Endothelial cell of umbilical vein (primary cell): ENCODE results near the gene EDNRB. TPM values are rescaled to one million over a fixed set of nuclear protein-coding genes. Genes with fewer than 3 reads are reported as not detected.

Experiments
- BruUV-seq: library from RNA; stranded (reverse); fragments of 400-500 nt; replicated peaks from 2 replicates; lab custom pipeline; 2021; lab: Mats Ljungman, UMichigan
- CTCF ChIA-PET: fragments of 300-600, 350-600 bp; sonication (Branson Sonifier 250); formaldehyde crosslinking; loops from one replicate; lab custom pipeline; 2021; ENCODE audit warnings: antibody characterized with exemption, inconsistent platforms; lab: Charles Lee
- POLR2A ChIA-PET: fragments of 300-600, 350-600 bp; sonication (Branson Sonifier 250); formaldehyde crosslinking; loops from one replicate; lab custom pipeline; 2021; ENCODE audit warnings: antibody characterized with exemption, inconsistent platforms; lab: Charles Lee
- DNase-seq: peaks from one replicate; pipeline ENCODE4 v3.0.0-alpha.2; 2011; ENCODE audit warnings: low read depth, low spot score
- FAIRE-seq: peaks from 2 replicates; lab custom pipeline; 2011; peaks lifted over from hg19 to GRCh38; lab: Jason Lieb, UNC
- H2AFZ ChIP-seq: 2 replicates; pipeline ENCODE4 v1.6.0; 2012; ENCODE audit warnings: low read depth, low read length, control low read depth, inconsistent platforms
- H3K27ac ChIP-seq: 2 replicates; pipeline ENCODE4 v1.5.1; 2011; ENCODE audit warnings: low read depth, mild to moderate bottlenecking, control low read depth, low read length, moderate library complexity; ENCODE audit not compliant: insufficient read depth
- H3K27me3 ChIP-seq, 2 experiments: 2 replicates each; pipeline versions ENCODE4 v1.6.0 to v1.6.1; 2011; ENCODE audit warnings: low read length in 2 of 2, mixed read lengths in 1 of 2; ENCODE audit not compliant: control insufficient read depth in 2 of 2, insufficient read depth in 2 of 2
- H3K36me3 ChIP-seq, 2 experiments: 2 replicates in 1 of 2; 3 replicates in 1 of 2; pipeline ENCODE4 v1.5.1; 2011; ENCODE audit warnings: low read length in 2 of 2, mild to moderate bottlenecking in 1 of 2, moderate library complexity in 1 of 2; ENCODE audit not compliant: control insufficient read depth in 2 of 2, insufficient read depth in 2 of 2; ENCODE audit errors: extremely low read depth in 1 of 2
- H3K4me1 ChIP-seq: 3 replicates; pipeline ENCODE4 v1.5.1; 2011; ENCODE audit warnings: mild to moderate bottlenecking, low read length; ENCODE audit not compliant: control insufficient read depth, insufficient read depth; ENCODE audit errors: extremely low read depth
- H3K4me2 ChIP-seq: 2 replicates; pipeline ENCODE4 v1.6.1; 2011; ENCODE audit warnings: low read length, control low read depth, mixed read lengths; ENCODE audit not compliant: insufficient read depth
- H3K4me3 ChIP-seq, 3 experiments: fragments of 200-600 bp in 1 of 3; sonication (generic), shearing (Covaris generic) in 1 of 3; replicated peaks in 1 of 3; 2 replicates each; pipeline ENCODE4 v1.5.1; 2011 to 2016; ENCODE audit warnings: control low read depth in 3 of 3, low read length in 3 of 3, mild to moderate bottlenecking in 2 of 3, inconsistent platforms in 1 of 3, low read depth in 1 of 3, moderate library complexity in 1 of 3; ENCODE audit not compliant: insufficient read depth in 1 of 3
- H3K79me2 ChIP-seq: 2 replicates; pipeline ENCODE4 v1.6.0; 2012; ENCODE audit warnings: low read length, inconsistent platforms; ENCODE audit not compliant: control insufficient read depth, insufficient read depth
- H3K9ac ChIP-seq: replicated peaks from 2 replicates; pipeline ENCODE3; 2011; ENCODE audit warnings: low read length, control low read depth; ENCODE audit not compliant: insufficient read depth; ENCODE audit errors: extremely low read depth
- H3K9me1 ChIP-seq: replicated peaks from 3 replicates; pipeline ENCODE4 v1.6.0; 2011; ENCODE audit warnings: mild to moderate bottlenecking, low read length; ENCODE audit not compliant: control insufficient read depth, insufficient read depth; ENCODE audit errors: extremely low read depth
- H3K9me3 ChIP-seq: replicated peaks from 2 replicates; pipeline ENCODE4 v1.5.1; 2012; ENCODE audit warnings: low read length, inconsistent platforms; ENCODE audit not compliant: control insufficient read depth, insufficient read depth
- H4K20me1 ChIP-seq: replicated peaks from 2 replicates; pipeline ENCODE3; 2011; ENCODE audit warnings: mild to moderate bottlenecking, low read length; ENCODE audit not compliant: control insufficient read depth, insufficient read depth; ENCODE audit errors: extremely low read depth
- CTCF ChIP-seq, 2 donors: IDR thresholded peaks; 1 replicate in 1 of 2; 2 replicates in 1 of 2; pipeline ENCODE4 v1.5.1; 2011; ENCODE audit warnings: low read length in 2 of 2, mild to moderate bottlenecking in 2 of 2, moderate library complexity in 2 of 2, control low read depth in 1 of 2, inconsistent platforms in 1 of 2, low read depth in 1 of 2; ENCODE audit not compliant: insufficient read depth in 1 of 2; ENCODE audit errors: extremely low read depth in 1 of 2
- EZH2 ChIP-seq: IDR thresholded peaks from 2 replicates; pipeline ENCODE4 v1.6.1; 2012; ENCODE audit warnings: borderline replicate concordance, low read depth, mild to moderate bottlenecking, moderate library complexity, low read length, inconsistent platforms; ENCODE audit not compliant: severe bottlenecking
- FOS ChIP-seq: IDR thresholded peaks from 2 replicates; pipeline ENCODE4 v1.6.1; 2011; ENCODE audit warnings: mild to moderate bottlenecking, low read length, moderate library complexity, borderline replicate concordance; ENCODE audit not compliant: insufficient read depth
- GATA2 ChIP-seq: IDR thresholded peaks from 2 replicates; pipeline ENCODE4 v1.7.0; 2011; ENCODE audit warnings: low read depth, mild to moderate bottlenecking, moderate library complexity, mixed read lengths, low read length; ENCODE audit not compliant: insufficient read length, insufficient read depth
- JUN ChIP-seq: IDR thresholded peaks from 2 replicates; pipeline ENCODE4 v1.6.1; 2011; ENCODE audit warnings: borderline replicate concordance, low read depth; ENCODE audit not compliant: insufficient read length, insufficient read depth
- MAX ChIP-seq: IDR thresholded peaks from 2 replicates; pipeline ENCODE4 v1.6.1; 2011; ENCODE audit not compliant: insufficient read depth, insufficient read length
- MYC ChIP-seq: IDR thresholded peaks from one replicate; pipeline ENCODE4 v1.6.1; 2011; ENCODE audit warnings: mild to moderate bottlenecking, low read depth, low read length
- POLR2A ChIP-seq: IDR thresholded peaks from 2 replicates; pipeline ENCODE4 v1.6.1; 2012; ENCODE audit warnings: low read depth, mild to moderate bottlenecking, control low read depth, low read length
- POLR2AphosphoS5 ChIP-seq: IDR thresholded peaks from 2 replicates; pipeline ENCODE4 v1.6.1; 2012; ENCODE audit warnings: low read depth, mild to moderate bottlenecking, control low read depth, low read length, moderate library complexity; ENCODE audit not compliant: insufficient read depth
- dilution Hi-C: fragments of 300-500 bp; cut with MboI; formaldehyde crosslinking; loops from one replicate; pipeline ENCODE4 v1.15.0; 2019; ENCODE audit warnings: low sequenced_read_pairs; ENCODE audit not compliant: extremely low pct_ligation_motif_present
- intact Hi-C: fragments of 100-400 bp; cut with micrococcal nuclease; formaldehyde crosslinking; loops from one replicate; pipeline ENCODE4 v1.10.0; 2022
- polyA plus RNA-seq, 4 experiments: library from polyadenylated mRNA; depleted of rRNA in 3 of 4; stranded (reverse) in 3 of 4; unstranded in 1 of 4; fragments of >200 nt; gene quantifications; 2 replicates each; pipeline versions ENCODE4 v1.2.1 to v1.2.3, GENCODE V29; 2011 to 2012; ENCODE audit warnings: missing spikeins in 1 of 4
- total RNA-seq: library from RNA; stranded (reverse); gene quantifications from 2 replicates; pipeline ENCODE4 v1.2.3, GENCODE V29; 2021

The EDNRB gene
- total and polyA plus RNA-seq, 2 donors (not counting 3 experiments of a cell fraction or from before 2014, with no cell fraction given): 1.3 to 2.3 TPM

- Histone ChIP-seq H3K27ac (peak overlapping the region; percentile 92), H3K4me3 (peak overlapping the region in 2 of 3 experiments; percentile 28 to 58), H3K9me3 (no peaks in the 10 kb centered on the region), H3K36me3 (no peaks in the 10 kb centered on the region), H3K4me1 (peaks cover 27% of the 10 kb centered on the region), H4K20me1 (no peaks in the 10 kb centered on the region), H3K9ac (peak overlapping the region; percentile 74), H3K27me3 (no peaks in the 10 kb centered on the region), H3K79me2 (no peaks in the 10 kb centered on the region), H3K4me2 (peak overlapping the region; percentile 96), H2AFZ (no peak overlapping the region), H3K9me1 (no peaks in the 10 kb centered on the region)
- dilution Hi-C loops: no loop called here
- intact Hi-C loops: loop anchor here (1.0 to 5.0 kb wide), 7 partner anchors 21 to 223 kb away; no protein-coding TSS in a partner anchor
- POLR2A ChIA-PET: no interaction called here
- CTCF ChIA-PET: interaction anchor here (0.9 to 2.4 kb wide), 13 partner anchors 9 to 1080 kb away, joined by 3 to 22 read pairs (median 4); partner anchors contain the start of gene EDNRB
- no peak for TF ChIP-seq EZH2
- no peak for TF ChIP-seq POLR2A
- TF ChIP-seq GATA2: no peak
- TF ChIP-seq POLR2AphosphoS5: no peak
- TF ChIP-seq FOS: peak; percentile 70
- TF ChIP-seq JUN: peak; percentile 74
- TF ChIP-seq MYC: no peak
- TF ChIP-seq CTCF (IDR thresholded peaks at IDR 0.05; ENCODE audit: extremely low read depth in 1 of 2, insufficient read depth in 1 of 2, low read depth in 1 of 2, low read length in 2 of 2): no peak
- no peak for TF ChIP-seq MAX
- FAIRE-seq: peak; percentile 92
- peak; percentile 91 for DNase-seq
- BruUV-seq: no TSS peak
Observed at GRCh38 chr13:77898097-77898496, 20.5 kb downstream of the EDNRB start.
